Activated naive CD4-positive, alpha-beta T cell treated with anti-CD3 and anti-CD28 coated beads for 36 hours (primary cell): Measurements from ENCODE around the gene LIPE. TPM values are rescaled to one million over a fixed set of nuclear protein-coding genes. Genes with fewer than 3 reads are reported as not detected.
"Not testable (repeated sequence)": the region's sequence is repeated elsewhere in the genome, so short reads cannot be mapped to it uniquely, and the experiment has no call there.

Experiments used
- CTCF ChIA-PET: fragments of 350-600 bp; sonication (Branson Sonifier 250); formaldehyde crosslinking; loops from one replicate; lab custom pipeline; 2021; ENCODE audit warnings: antibody characterized with exemption; lab: Charles Lee
- DNase-seq: peaks from one replicate; pipeline ENCODE4 v3.0.0-alpha.2; 2020
- H3K27ac Mint-ChIP-seq: one replicate; pipeline ENCODE4 v1.8.0; 2021; ENCODE audit warnings: mild to moderate bottlenecking, mixed read lengths
- H3K27me3 Mint-ChIP-seq: one replicate; pipeline ENCODE4 v1.8.0; 2021; ENCODE audit warnings: low read depth, mixed read lengths
- H3K36me3 Mint-ChIP-seq: one replicate; pipeline ENCODE4 v1.8.0; 2021; ENCODE audit warnings: low read depth, mixed read lengths
- H3K4me1 Mint-ChIP-seq: one replicate; pipeline ENCODE4 v1.8.0; 2021; ENCODE audit warnings: low read depth, mixed read lengths
- H3K4me3 Mint-ChIP-seq: one replicate; pipeline ENCODE4 v1.8.0; 2021; ENCODE audit warnings: mild to moderate bottlenecking, moderate library complexity, mixed read lengths
- H3K9me3 Mint-ChIP-seq: one replicate; pipeline ENCODE4 v1.8.0; 2021; ENCODE audit warnings: mixed read lengths
- intact Hi-C: fragments of 100-400 bp; cut with micrococcal nuclease; formaldehyde crosslinking; loops from one replicate; pipeline ENCODE4 v1.15.1; 2023
- total RNA-seq, 2 experiments: library from RNA; stranded (reverse); gene quantifications; one replicate each; pipeline ENCODE4 v1.2.3, GENCODE V29; 2021

The LIPE gene
- total RNA-seq, 2 experiments from 2014 or later, result 30.2 to 32.5 TPM

- Mint-ChIP-seq H3K36me3 (no peaks in the 10 kb centered on the region), H3K27ac (no peak overlapping the region), H3K4me3 (no peak overlapping the region), H3K27me3 (no peaks in the 10 kb centered on the region), H3K4me1 (peaks cover 7% of the 10 kb centered on the region), H3K9me3 (no peaks in the 10 kb centered on the region)
- intact Hi-C loops, result no loop called here
- DNase-seq, result no peak
- CTCF ChIA-PET, result interaction anchor here (1.1 to 2.6 kb wide), 3 partner anchors 21 to 222 kb away, joined by 3 to 10 read pairs (median 5); partner anchors contain the start of gene CEACAM1
Observed at GRCh38 chr19:42461700-42462324, 34.6 kb upstream of the LIPE start.

- CTCF ChIA-PET, result interaction anchor here (0.6 to 1.1 kb wide), 2 partner anchors 11 to 222 kb away, joined by 3 to 4 read pairs; no protein-coding TSS in a partner anchor
- DNase-seq, H3K4me1 Mint-ChIP-seq, H3K27me3 Mint-ChIP-seq, H3K9me3 Mint-ChIP-seq, H3K4me3 Mint-ChIP-seq, H3K27ac Mint-ChIP-seq, intact Hi-C loops, H3K36me3 Mint-ChIP-seq: not testable (repeated sequence)
Observed at GRCh38 chr19:42461231-42461630, 34.0 kb upstream of the LIPE start.

DNA sequence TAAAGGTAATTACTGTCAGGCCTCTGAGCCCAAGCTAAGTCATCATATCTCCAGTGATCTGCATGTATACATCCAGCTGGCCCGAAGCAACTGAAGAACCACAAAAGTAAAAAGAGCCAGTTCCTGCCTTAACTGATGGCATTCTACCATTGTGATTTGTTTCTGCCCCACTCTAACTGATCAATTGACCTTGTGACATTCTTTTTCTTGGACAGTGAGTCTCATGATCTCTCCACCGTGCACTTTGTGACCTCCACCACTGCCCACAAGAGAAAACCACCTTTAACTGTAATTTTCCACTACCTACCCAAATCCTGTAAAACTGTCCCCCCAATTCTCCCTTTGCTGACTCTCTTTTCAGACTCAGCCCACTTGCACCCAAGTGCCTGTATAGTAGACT, 32.7 kb upstream of the LIPE start:
- CTCF ChIA-PET, result interaction anchor here (2.1 kb wide), 1 partner anchor 69 kb away, joined by 12 read pairs; the partner anchor contains the start of gene CEACAM1
- H3K4me3 Mint-ChIP-seq, result no peak overlapping the region
- H3K9me3 Mint-ChIP-seq, result no peaks in the 10 kb centered on the region
- H3K27ac Mint-ChIP-seq, result no peak overlapping the region
- no peaks in the 10 kb centered on the region for H3K36me3 Mint-ChIP-seq
- intact Hi-C loops, result no loop called here
- no peaks in the 10 kb centered on the region for H3K27me3 Mint-ChIP-seq
- H3K4me1 Mint-ChIP-seq, result no peaks in the 10 kb centered on the region
- DNase-seq, result no peak

DNA sequence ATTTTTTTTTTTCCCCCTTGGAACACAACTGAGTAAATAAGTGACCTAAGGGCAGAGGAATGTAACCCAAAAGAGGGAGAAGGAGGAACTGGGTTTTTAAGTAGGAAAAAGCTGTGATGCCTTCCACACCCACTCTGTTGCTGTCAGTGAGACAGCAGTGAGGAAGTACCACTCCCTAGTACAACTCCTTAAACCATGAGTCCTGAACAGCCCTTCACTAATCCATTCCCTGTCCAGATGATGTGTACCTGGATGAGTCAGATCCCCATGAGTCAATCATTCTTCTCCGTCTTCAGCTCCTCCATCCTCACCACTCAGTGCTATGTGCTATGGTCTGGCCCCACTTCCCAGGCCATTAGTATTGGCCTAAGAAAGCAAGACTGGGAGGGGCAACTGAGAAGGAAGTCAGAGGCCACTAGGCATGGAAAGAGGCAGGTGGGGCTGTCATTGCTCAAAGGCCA, 28.5 kb upstream of the LIPE start:
- no peaks in the 10 kb centered on the region for H3K4me1 Mint-ChIP-seq
- H3K36me3 Mint-ChIP-seq, result no peaks in the 10 kb centered on the region
- no peak overlapping the region for H3K4me3 Mint-ChIP-seq
- H3K9me3 Mint-ChIP-seq, result no peaks in the 10 kb centered on the region
- no peak for DNase-seq
- intact Hi-C loops, result no loop called here
- no peak overlapping the region for H3K27ac Mint-ChIP-seq
- H3K27me3 Mint-ChIP-seq, result no peaks in the 10 kb centered on the region
- CTCF ChIA-PET, result interaction anchor here (0.7 to 1.9 kb wide), 5 partner anchors 15 to 421 kb away, joined by 3 to 15 read pairs (median 5); partner anchors contain the start of gene CEACAM1

DNA sequence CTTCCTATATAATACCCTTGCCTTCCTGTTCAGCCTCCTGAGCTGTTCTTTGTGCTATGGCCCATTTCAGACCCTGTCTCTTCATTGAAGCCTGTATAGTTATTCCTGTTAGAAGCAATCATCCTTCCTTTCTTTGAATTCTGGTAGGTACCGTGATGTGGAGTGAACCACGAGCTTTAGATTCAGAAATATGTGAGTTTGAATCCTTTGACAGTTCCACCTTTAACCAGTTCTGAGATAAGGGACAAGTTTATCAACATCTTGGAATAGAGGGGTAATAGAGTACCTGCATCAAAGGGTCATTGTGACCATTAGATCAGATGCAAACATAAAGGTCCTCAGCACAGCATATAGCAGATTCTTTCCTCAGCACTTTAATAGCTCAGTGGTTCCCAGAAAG, 27.9 kb upstream of the LIPE start:
- no peaks in the 10 kb centered on the region for H3K27me3 Mint-ChIP-seq
- no peak overlapping the region for H3K27ac Mint-ChIP-seq
- H3K4me1 Mint-ChIP-seq, result no peaks in the 10 kb centered on the region
- no peaks in the 10 kb centered on the region for H3K36me3 Mint-ChIP-seq
- intact Hi-C loops, result no loop called here
- no peak overlapping the region for H3K4me3 Mint-ChIP-seq
- CTCF ChIA-PET, result interaction anchor here (0.7 to 1.9 kb wide), 6 partner anchors 15 to 420 kb away, joined by 3 to 15 read pairs (median 4); partner anchors contain the start of gene CEACAM1
- no peaks in the 10 kb centered on the region for H3K9me3 Mint-ChIP-seq
- DNase-seq, result no peak

- Mint-ChIP-seq H3K9me3 (no peaks in the 10 kb centered on the region), H3K27ac (no peak overlapping the region), H3K4me3 (no peak overlapping the region), H3K4me1 (no peaks in the 10 kb centered on the region), H3K27me3 (no peaks in the 10 kb centered on the region), H3K36me3 (no peaks in the 10 kb centered on the region)
- DNase-seq, result no peak
- intact Hi-C loops, result no loop called here
- CTCF ChIA-PET, result interaction anchor here (3.1 to 5.8 kb wide), 4 partner anchors 11 to 77 kb away, joined by 15 to 123 read pairs (median 40); partner anchors contain the start of genes CEACAM1 and CXCL17
Observed at GRCh38 chr19:42452590-42452989, 25.4 kb upstream of the LIPE start.

DNA sequence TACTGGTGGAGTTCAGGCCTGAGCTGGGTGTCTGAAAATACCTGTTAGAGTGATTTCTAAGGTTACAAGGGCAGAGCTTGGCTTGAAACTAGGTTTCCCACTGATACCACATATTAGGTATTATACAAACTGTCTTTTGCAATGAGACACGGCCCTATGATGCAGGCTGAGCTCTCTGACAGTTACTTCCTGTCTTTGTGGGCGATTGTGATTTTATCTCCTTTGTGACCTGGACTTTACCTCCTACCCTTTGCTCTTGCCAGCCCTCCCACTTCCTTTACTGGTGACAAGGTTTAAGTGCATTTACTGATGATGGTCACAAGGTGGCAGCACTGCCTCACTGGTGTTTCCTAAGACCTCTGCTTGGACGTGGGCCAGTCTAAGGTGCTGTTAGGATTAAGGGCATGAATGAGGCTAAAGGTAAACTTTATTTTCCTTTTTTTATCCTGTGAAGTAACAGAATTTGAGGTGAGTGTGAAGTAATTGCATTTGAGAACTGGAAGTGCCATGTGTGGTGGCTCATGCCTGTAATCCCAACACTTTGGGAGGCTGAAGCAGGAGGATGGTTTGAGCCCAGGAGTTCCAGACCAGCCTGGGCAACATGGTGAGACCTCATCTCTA, 23.2 kb upstream of the LIPE start:
- Mint-ChIP-seq H3K9me3 (no peaks in the 10 kb centered on the region), H3K4me3 (no peak overlapping the region)
- intact Hi-C loops, result loop anchor here (1.0 kb wide), 4 partner anchors 79 to 146 kb away; no protein-coding TSS in a partner anchor

DNA sequence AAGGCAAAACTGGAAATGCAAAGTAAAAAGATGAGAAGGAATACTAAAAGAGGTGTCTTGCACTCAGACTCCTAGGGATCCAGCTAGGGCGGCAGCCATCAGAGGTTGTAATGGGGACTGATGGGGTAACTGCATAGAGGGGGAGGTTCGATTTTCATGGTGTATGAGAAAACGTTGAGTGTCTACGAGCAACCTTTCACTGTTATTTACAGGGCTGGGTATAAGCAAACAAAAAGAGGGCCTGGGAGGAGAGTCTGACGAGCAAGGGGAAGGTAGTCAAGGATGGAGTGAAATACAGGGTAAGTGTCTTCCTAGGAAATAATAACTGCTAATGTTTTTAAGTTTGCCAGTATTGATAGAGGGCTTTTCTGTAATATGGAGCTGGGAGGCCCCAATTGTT, 21.1 kb upstream of the LIPE start:
- H3K9me3 Mint-ChIP-seq, H3K27ac Mint-ChIP-seq, H3K27me3 Mint-ChIP-seq, H3K4me3 Mint-ChIP-seq, DNase-seq, intact Hi-C loops, H3K4me1 Mint-ChIP-seq, H3K36me3 Mint-ChIP-seq: not testable (repeated sequence)
- CTCF ChIA-PET, result interaction anchor here (1.3 to 5.8 kb wide), 3 partner anchors 7 to 82 kb away, joined by 6 to 123 read pairs (median 56); partner anchors contain the start of genes CEACAM1 and CXCL17

More for the DNA sequence above, 23.2 kb upstream of the LIPE start:
- Mint-ChIP-seq H3K36me3 (no peaks in the 10 kb centered on the region), H3K27me3 (no peaks in the 10 kb centered on the region), H3K27ac (no peak overlapping the region), H3K4me1 (no peaks in the 10 kb centered on the region)
- DNase-seq, result peak; percentile 89
- CTCF ChIA-PET, result interaction anchor here (0.6 to 5.8 kb wide), 25 partner anchors 9 to 147 kb away, joined by 3 to 123 read pairs (median 5); partner anchors contain the start of genes CEACAM1 and CXCL17

DNA sequence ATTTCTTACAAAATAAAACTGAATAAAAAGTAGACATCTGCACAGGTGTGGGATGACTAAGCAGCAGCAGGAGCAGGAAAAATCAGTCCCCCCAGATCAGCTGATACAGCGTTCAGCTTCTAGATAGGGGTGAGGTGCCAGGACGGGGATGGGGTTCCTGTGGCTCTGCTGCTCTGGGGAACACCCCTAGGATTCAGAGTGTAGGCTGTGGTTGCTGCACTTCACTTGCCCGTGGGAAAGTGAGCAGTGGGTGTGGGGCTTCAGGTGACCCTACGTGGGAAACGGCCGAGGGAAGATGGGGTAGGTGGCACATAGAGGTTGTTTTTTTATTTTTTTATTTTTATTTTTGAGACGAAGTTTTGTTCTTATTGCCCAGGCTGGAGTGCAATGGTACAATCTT, 18.8 kb upstream of the LIPE start:
- Mint-ChIP-seq H3K36me3 (no peaks in the 10 kb centered on the region), H3K4me1 (peaks cover 6% of the 10 kb centered on the region), H3K27me3 (no peaks in the 10 kb centered on the region), H3K9me3 (no peaks in the 10 kb centered on the region), H3K27ac (no peak overlapping the region), H3K4me3 (no peak overlapping the region)
- CTCF ChIA-PET, result interaction anchor here (1.0 to 2.0 kb wide), 3 partner anchors 9 to 87 kb away, joined by 3 to 13 read pairs (median 4); partner anchors contain the start of gene CEACAM1
- intact Hi-C loops, result no loop called here
- no peak for DNase-seq

DNA sequence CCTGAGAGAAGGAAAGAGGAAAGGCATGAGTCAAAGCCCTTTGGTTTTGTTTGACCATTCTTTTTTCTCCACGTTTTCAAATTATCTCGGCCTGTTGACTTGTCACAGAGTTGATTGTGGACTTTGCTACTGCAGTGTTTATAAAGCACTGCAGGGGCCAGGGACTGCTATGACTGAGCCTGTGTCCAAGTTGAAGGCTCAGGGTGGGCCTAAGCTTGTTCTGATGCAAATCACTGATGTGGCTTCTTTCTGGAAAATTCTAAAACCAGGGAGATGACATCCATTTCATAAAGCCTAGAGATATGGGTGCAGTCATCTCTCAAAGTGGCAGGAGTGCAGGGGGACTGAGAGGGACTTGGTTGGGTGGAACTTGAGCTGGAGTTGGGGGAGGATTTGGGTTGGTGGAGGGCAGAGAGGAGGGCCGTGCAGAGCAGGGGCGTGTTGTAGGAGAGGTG, 16.8 kb upstream of the LIPE start:
- H3K27ac Mint-ChIP-seq, result no peak overlapping the region
- H3K36me3 Mint-ChIP-seq, result no peaks in the 10 kb centered on the region
- DNase-seq, result no peak
- intact Hi-C loops, result no loop called here
- CTCF ChIA-PET, result interaction anchor here (1.2 kb wide), 1 partner anchor 117 kb away, joined by 3 read pairs; no protein-coding TSS in a partner anchor
- H3K9me3 Mint-ChIP-seq, result no peaks in the 10 kb centered on the region
- peaks cover 12% of the 10 kb centered on the region for H3K4me1 Mint-ChIP-seq
- no peak overlapping the region for H3K4me3 Mint-ChIP-seq
- H3K27me3 Mint-ChIP-seq, result no peaks in the 10 kb centered on the region

GRCh38 chr19:42442833-42443232, 15.6 kb upstream of the LIPE start, which contains the start of gene CXCL17:
Gene CXCL17 (minus strand): TSS chr19:42442946. CDS start chr19:42442832, 114 bp downstream.
- no peak within 1 kb of the TSS for H3K4me3 Mint-ChIP-seq
- peaks cover 14% of the 10 kb centered on the region for H3K4me1 Mint-ChIP-seq
- no peaks in the 10 kb centered on the region for H3K27me3 Mint-ChIP-seq
- H3K27ac Mint-ChIP-seq, result no peak within 1 kb of the TSS
- intact Hi-C loops, result no loop called here
- H3K36me3 Mint-ChIP-seq, result no peaks in the 10 kb centered on the region
- no peak for DNase-seq
- CTCF ChIA-PET, result interaction anchor here (2.9 to 3.7 kb wide), 4 partner anchors 8 to 87 kb away, joined by 12 to 59 read pairs (median 40); partner anchors contain the start of gene CEACAM1
- H3K9me3 Mint-ChIP-seq, result no peaks in the 10 kb centered on the region

DNA sequence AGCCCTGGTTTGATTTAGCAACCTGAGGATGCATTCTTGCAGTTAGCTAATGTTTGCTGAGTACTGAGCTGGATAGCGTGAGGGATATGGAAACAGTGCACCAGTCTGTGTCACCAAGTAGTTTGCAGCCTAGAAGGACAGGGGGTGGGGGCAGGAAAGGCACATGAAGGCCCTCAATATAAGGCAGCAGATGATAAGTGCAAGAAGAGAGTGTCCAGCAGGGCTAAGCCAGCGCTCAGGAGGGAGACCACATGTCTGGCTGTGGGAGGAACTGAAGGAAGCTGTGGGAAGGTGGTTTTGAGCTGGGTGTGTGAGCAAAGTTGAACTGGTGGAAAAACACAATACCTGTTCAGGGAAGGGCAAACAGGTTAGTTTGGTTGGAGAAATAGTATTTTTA, 13.9 kb upstream of the LIPE start:
- no peak overlapping the region for H3K27ac Mint-ChIP-seq
- peaks cover 14% of the 10 kb centered on the region for H3K4me1 Mint-ChIP-seq
- H3K27me3 Mint-ChIP-seq, result no peaks in the 10 kb centered on the region
- CTCF ChIA-PET, result interaction anchor here (0.7 to 3.7 kb wide), 23 partner anchors 10 to 330 kb away, joined by 3 to 59 read pairs (median 5); partner anchors contain the start of gene CEACAM1
- DNase-seq, result no peak
- intact Hi-C loops, result loop anchor here (2.0 kb wide), 2 partner anchors 308 to 332 kb away; partner anchors contain the start of gene POU2F2
- no peak overlapping the region for H3K4me3 Mint-ChIP-seq
- H3K9me3 Mint-ChIP-seq, result no peaks in the 10 kb centered on the region
- H3K36me3 Mint-ChIP-seq, result no peaks in the 10 kb centered on the region
